Activated naive CD4-positive, alpha-beta T cell treated with anti-CD3 and anti-CD28 coated beads, Interleukin-2, amount 50 U/mL, for 24 hours (primary cell): Measurements from ENCODE around the gene MON1A.

Source experiments
- H3K27ac Mint-ChIP-seq: one replicate; pipeline ENCODE4 v1.8.0; 2021; ENCODE audit warnings: mild to moderate bottlenecking, mixed read lengths
- H3K27me3 Mint-ChIP-seq: one replicate; pipeline ENCODE4 v1.8.0; 2021; ENCODE audit warnings: mixed read lengths
- H3K36me3 Mint-ChIP-seq: one replicate; pipeline ENCODE4 v1.8.0; 2021; ENCODE audit warnings: mixed read lengths
- H3K4me1 Mint-ChIP-seq: one replicate; pipeline ENCODE4 v1.8.0; 2021; ENCODE audit warnings: mixed read lengths
- H3K4me3 Mint-ChIP-seq: one replicate; pipeline ENCODE4 v1.8.0; 2021; ENCODE audit warnings: mild to moderate bottlenecking, mixed read lengths
- H3K9me3 Mint-ChIP-seq: one replicate; pipeline ENCODE4 v1.8.0; 2021; ENCODE audit warnings: mixed read lengths

The MON1A gene

GRCh38 chr3:49878686-49879085 is 50.9 kb downstream of the MON1A start:
- H3K9me3 Mint-ChIP-seq: no peaks in the 10 kb centered on the region
- no peaks in the 10 kb centered on the region for H3K27me3 Mint-ChIP-seq
- no peaks in the 10 kb centered on the region for H3K36me3 Mint-ChIP-seq
- H3K4me1 Mint-ChIP-seq: no peaks in the 10 kb centered on the region
- no peak overlapping the region for H3K4me3 Mint-ChIP-seq
- H3K27ac Mint-ChIP-seq: no peak overlapping the region

GRCh38 chr3:49877716-49878115 is 51.9 kb downstream of the MON1A start:
- Mint-ChIP-seq H3K4me1 (no peaks in the 10 kb centered on the region), H3K27ac (no peak overlapping the region), H3K27me3 (no peaks in the 10 kb centered on the region), H3K9me3 (no peaks in the 10 kb centered on the region), H3K4me3 (no peak overlapping the region), H3K36me3 (no peaks in the 10 kb centered on the region)

- H3K27me3 Mint-ChIP-seq: peaks cover under 1% of the 10 kb centered on the region
- H3K36me3 Mint-ChIP-seq: no peaks in the 10 kb centered on the region
- no peak overlapping the region for H3K27ac Mint-ChIP-seq
- no peaks in the 10 kb centered on the region for H3K4me1 Mint-ChIP-seq
- no peak overlapping the region for H3K4me3 Mint-ChIP-seq
- H3K9me3 Mint-ChIP-seq: no peaks in the 10 kb centered on the region
Observed at GRCh38 chr3:49876567-49876966, 53.0 kb downstream of the MON1A start.

GRCh38 chr3:49873623-49874022 is 56.0 kb downstream of the MON1A start:
- Mint-ChIP-seq H3K9me3 (no peaks in the 10 kb centered on the region), H3K36me3 (no peaks in the 10 kb centered on the region), H3K4me3 (no peak overlapping the region), H3K27me3 (peaks cover 3% of the 10 kb centered on the region), H3K4me1 (no peaks in the 10 kb centered on the region), H3K27ac (no peak overlapping the region)

- Mint-ChIP-seq H3K27ac (no peak overlapping the region), H3K9me3 (no peaks in the 10 kb centered on the region), H3K27me3 (peaks cover 3% of the 10 kb centered on the region), H3K36me3 (no peaks in the 10 kb centered on the region), H3K4me3 (no peak overlapping the region), H3K4me1 (no peaks in the 10 kb centered on the region)
Observed at GRCh38 chr3:49872801-49873281, 56.8 kb downstream of the MON1A start.

- no peaks in the 10 kb centered on the region for H3K9me3 Mint-ChIP-seq
- H3K27me3 Mint-ChIP-seq: peaks cover 11% of the 10 kb centered on the region
- H3K4me1 Mint-ChIP-seq: no peaks in the 10 kb centered on the region
- H3K4me3 Mint-ChIP-seq: no peak overlapping the region
- no peak overlapping the region for H3K27ac Mint-ChIP-seq
- H3K36me3 Mint-ChIP-seq: no peaks in the 10 kb centered on the region
Observed at GRCh38 chr3:49871531-49872153, 58.0 kb downstream of the MON1A start.

GRCh38 chr3:49869525-49870126 is 60.0 kb downstream of the MON1A start, which contains the start of gene CAMKV:
CAMKV (minus strand) TSS chr3:49869906; CDS start chr3:49862388, 7,518 bp downstream.
- H3K4me1 Mint-ChIP-seq: no peaks in the 10 kb centered on the region
- H3K27ac Mint-ChIP-seq: no peak within 1 kb of the TSS
- H3K4me3 Mint-ChIP-seq: peak within 1 kb of the TSS; percentile 47
- no peaks in the 10 kb centered on the region for H3K9me3 Mint-ChIP-seq
- H3K36me3 Mint-ChIP-seq: no peaks in the 10 kb centered on the region
- peaks cover 11% of the 10 kb centered on the region for H3K27me3 Mint-ChIP-seq

GRCh38 chr3:49868862-49869466 is 60.6 kb downstream of the MON1A start:
- Mint-ChIP-seq H3K27me3 (peaks cover 13% of the 10 kb centered on the region), H3K4me1 (no peaks in the 10 kb centered on the region)

GRCh38 chr3:49867871-49868321 is 61.7 kb downstream of the MON1A start:
- Mint-ChIP-seq H3K36me3 (no peaks in the 10 kb centered on the region), H3K27me3 (peaks cover 17% of the 10 kb centered on the region), H3K9me3 (no peaks in the 10 kb centered on the region), H3K4me1 (no peaks in the 10 kb centered on the region), H3K4me3 (peak overlapping the region; percentile 47), H3K27ac (no peak overlapping the region)

More at GRCh38 chr3:49868862-49869466, 60.6 kb downstream of the MON1A start:
- H3K27ac Mint-ChIP-seq: no peak overlapping the region
- H3K36me3 Mint-ChIP-seq: no peaks in the 10 kb centered on the region
- no peaks in the 10 kb centered on the region for H3K9me3 Mint-ChIP-seq
- H3K4me3 Mint-ChIP-seq: peak overlapping the region; percentile 47

- peaks cover 20% of the 10 kb centered on the region for H3K27me3 Mint-ChIP-seq
- no peak overlapping the region for H3K27ac Mint-ChIP-seq
- H3K36me3 Mint-ChIP-seq: no peaks in the 10 kb centered on the region
- no peaks in the 10 kb centered on the region for H3K9me3 Mint-ChIP-seq
- no peaks in the 10 kb centered on the region for H3K4me1 Mint-ChIP-seq
- no peak overlapping the region for H3K4me3 Mint-ChIP-seq
Observed at GRCh38 chr3:49867400-49867799, 62.2 kb downstream of the MON1A start.

GRCh38 chr3:49865198-49865784 is 64.3 kb downstream of the MON1A start:
- H3K9me3 Mint-ChIP-seq: no peaks in the 10 kb centered on the region
- no peak overlapping the region for H3K4me3 Mint-ChIP-seq
- no peak overlapping the region for H3K27ac Mint-ChIP-seq
- no peaks in the 10 kb centered on the region for H3K36me3 Mint-ChIP-seq
- H3K27me3 Mint-ChIP-seq: peaks cover 17% of the 10 kb centered on the region
- H3K4me1 Mint-ChIP-seq: no peaks in the 10 kb centered on the region

GRCh38 chr3:49864505-49864904 is 65.1 kb downstream of the MON1A start:
- H3K9me3 Mint-ChIP-seq: no peaks in the 10 kb centered on the region
- no peaks in the 10 kb centered on the region for H3K36me3 Mint-ChIP-seq
- no peak overlapping the region for H3K4me3 Mint-ChIP-seq
- H3K27ac Mint-ChIP-seq: no peak overlapping the region
- H3K4me1 Mint-ChIP-seq: no peaks in the 10 kb centered on the region
- H3K27me3 Mint-ChIP-seq: peaks cover 17% of the 10 kb centered on the region

- Mint-ChIP-seq H3K4me1 (peaks cover 9% of the 10 kb centered on the region), H3K27me3 (peaks cover 9% of the 10 kb centered on the region), H3K36me3 (no peaks in the 10 kb centered on the region), H3K9me3 (no peaks in the 10 kb centered on the region), H3K27ac (no peak overlapping the region), H3K4me3 (no peak overlapping the region)
Observed at GRCh38 chr3:49859576-49860305, 69.9 kb downstream of the MON1A start.
